DOHH2 (cell line): ENCODE data around the gene KRTAP5-2.

Experiments used
- H3F3A ChIP-seq: fragments of 200-600 bp; sonication (generic), shearing (Covaris generic); 2 replicates; pipeline ENCODE4 v1.6.0; 2016; ENCODE audit warnings: antibody characterized with exemption, mild to moderate bottlenecking; ENCODE audit not compliant: control insufficient read depth, insufficient read depth
- H3K27ac ChIP-seq: fragments of 200-600 bp; sonication (generic); 2 replicates; pipeline ENCODE4 v1.5.1; 2014; ENCODE audit warnings: low read depth, mild to moderate bottlenecking, low read length, moderate library complexity
- H3K27me3 ChIP-seq: fragments of 200-600 bp; sonication (generic); 2 replicates; pipeline ENCODE4 v1.6.1; 2014; ENCODE audit warnings: mild to moderate bottlenecking, low read length, mixed read lengths; ENCODE audit not compliant: control insufficient read depth
- H3K36me3 ChIP-seq: fragments of 200-600 bp; sonication (generic); 2 replicates; pipeline ENCODE4 v1.6.1; 2014; ENCODE audit warnings: mild to moderate bottlenecking, low read length, moderate library complexity, mixed read lengths; ENCODE audit not compliant: control insufficient read depth
- H3K4me1 ChIP-seq: fragments of 200-600 bp; sonication (generic); 2 replicates; pipeline ENCODE4 v1.6.1; 2014; ENCODE audit warnings: mild to moderate bottlenecking, low read length, mixed read lengths; ENCODE audit not compliant: control insufficient read depth
- H3K4me2 ChIP-seq: fragments of 200-600 bp; sonication (generic); 2 replicates; pipeline ENCODE4 v1.6.0; 2014; ENCODE audit warnings: mild to moderate bottlenecking, low read length, moderate library complexity
- H3K4me3 ChIP-seq: fragments of 200-600 bp; sonication (generic); 2 replicates; pipeline ENCODE4 v1.5.1; 2014; ENCODE audit warnings: mild to moderate bottlenecking, low read length, mixed read lengths
- H3K79me2 ChIP-seq: fragments of 200-600 bp; sonication (generic); 2 replicates; pipeline ENCODE4 v1.6.1; 2014; ENCODE audit warnings: mild to moderate bottlenecking, low read length, mixed read lengths; ENCODE audit not compliant: control insufficient read depth
- H3K9me2 ChIP-seq: fragments of 200-600 bp; sonication (generic); replicated peaks from 2 replicates; pipeline ENCODE4 v1.6.1; 2014; ENCODE audit warnings: mild to moderate bottlenecking, low read length, mixed read lengths; ENCODE audit not compliant: control insufficient read depth
- H3K9me3 ChIP-seq: fragments of 200-600 bp; sonication (generic); 2 replicates; pipeline ENCODE4 v1.6.1; 2014; ENCODE audit warnings: antibody characterized with exemption, low read length, mixed read lengths; ENCODE audit not compliant: control insufficient read depth, insufficient read depth
- H4K20me1 ChIP-seq: fragments of 200-600 bp; sonication (generic); 2 replicates; pipeline ENCODE4 v1.6.0; 2014; ENCODE audit warnings: low read depth, mild to moderate bottlenecking, antibody characterized with exemption, low read length, moderate library complexity; ENCODE audit not compliant: control insufficient read depth, insufficient read depth
- EZH2phosphoT487 ChIP-seq: fragments of 200-600 bp; sonication (generic); IDR thresholded peaks from 2 replicates; pipeline ENCODE4 v1.6.1; 2017; ENCODE audit warnings: borderline replicate concordance, mild to moderate bottlenecking, antibody characterized with exemption, low read length, moderate library complexity, mixed read lengths
- TF ChIP-seq, protein P1 (sequence below): fragments of 200-600 bp; sonication (generic); IDR thresholded peaks from one replicate; pipeline ENCODE4 v1.5.1; 2014; ENCODE audit warnings: antibody characterized with exemption, mild to moderate bottlenecking, low read depth, low read length; ENCODE audit not compliant: poor library complexity, severe bottlenecking

The KRTAP5-2 gene

DNA sequence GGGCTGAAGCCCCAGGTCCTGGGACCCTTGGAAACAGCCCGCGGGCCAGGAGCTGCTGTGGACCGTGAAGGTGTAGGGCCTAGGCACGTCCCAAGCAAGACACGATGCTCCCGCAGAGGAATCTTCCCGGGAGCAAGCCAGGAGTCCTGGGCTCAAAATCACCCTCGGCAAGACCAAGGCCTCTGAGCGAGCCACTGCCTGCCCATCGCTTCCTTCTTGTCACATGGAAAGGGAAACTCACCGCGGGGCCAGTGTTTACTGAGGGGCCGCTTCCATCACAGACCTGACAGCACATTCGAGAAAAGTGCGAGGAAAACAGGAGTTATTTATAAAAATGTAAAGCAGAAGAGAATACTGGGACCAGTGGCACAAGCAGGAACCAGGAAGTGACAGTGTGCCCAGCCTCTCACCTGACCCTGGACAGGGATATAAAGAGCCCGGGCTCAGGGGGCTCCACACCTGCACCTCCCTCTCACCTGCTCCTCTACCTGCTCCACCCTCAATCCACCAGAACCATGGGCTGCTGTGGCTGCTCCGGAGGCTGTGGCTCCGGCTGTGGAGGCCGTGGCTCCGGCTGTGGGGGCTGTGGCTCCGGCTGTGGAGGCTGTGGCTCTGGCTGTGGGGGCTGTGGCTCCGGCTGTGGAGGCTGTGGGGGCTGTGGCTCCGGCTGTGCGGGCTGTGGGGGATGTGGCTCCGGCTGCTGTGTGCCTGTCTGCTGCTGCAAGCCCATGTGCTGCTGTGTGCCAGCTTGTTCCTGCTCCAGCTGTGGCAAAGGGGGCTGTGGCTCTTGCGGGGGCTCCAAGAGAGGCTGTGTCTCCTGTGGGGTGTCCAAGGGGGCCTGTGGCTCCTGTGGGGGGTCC is 31.5 kb upstream of the KRTAP5-2 start, which contains the start of gene KRTAP5-5:
Gene KRTAP5-5 (plus strand): TSS at position 450 of the 860 bp plus-strand sequence. CDS start 66 bp downstream, at position 516.
- TF ChIP-seq, protein P1, sequence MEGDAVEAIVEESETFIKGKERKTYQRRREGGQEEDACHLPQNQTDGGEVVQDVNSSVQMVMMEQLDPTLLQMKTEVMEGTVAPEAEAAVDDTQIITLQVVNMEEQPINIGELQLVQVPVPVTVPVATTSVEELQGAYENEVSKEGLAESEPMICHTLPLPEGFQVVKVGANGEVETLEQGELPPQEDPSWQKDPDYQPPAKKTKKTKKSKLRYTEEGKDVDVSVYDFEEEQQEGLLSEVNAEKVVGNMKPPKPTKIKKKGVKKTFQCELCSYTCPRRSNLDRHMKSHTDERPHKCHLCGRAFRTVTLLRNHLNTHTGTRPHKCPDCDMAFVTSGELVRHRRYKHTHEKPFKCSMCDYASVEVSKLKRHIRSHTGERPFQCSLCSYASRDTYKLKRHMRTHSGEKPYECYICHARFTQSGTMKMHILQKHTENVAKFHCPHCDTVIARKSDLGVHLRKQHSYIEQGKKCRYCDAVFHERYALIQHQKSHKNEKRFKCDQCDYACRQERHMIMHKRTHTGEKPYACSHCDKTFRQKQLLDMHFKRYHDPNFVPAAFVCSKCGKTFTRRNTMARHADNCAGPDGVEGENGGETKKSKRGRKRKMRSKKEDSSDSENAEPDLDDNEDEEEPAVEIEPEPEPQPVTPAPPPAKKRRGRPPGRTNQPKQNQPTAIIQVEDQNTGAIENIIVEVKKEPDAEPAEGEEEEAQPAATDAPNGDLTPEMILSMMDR: no peak
- no peak for TF ChIP-seq EZH2phosphoT487
- Histone ChIP-seq H3F3A (no peaks in the 10 kb centered on the region), H3K79me2 (no peaks in the 10 kb centered on the region), H4K20me1 (no peaks in the 10 kb centered on the region; the same call in 1 of the 2 replicates), H3K4me3 (no peak within 1 kb of the TSS), H3K9me2 (no peaks in the 10 kb centered on the region), H3K27me3 (peaks cover 5% of the 10 kb centered on the region; the same call in 1 of the 2 replicates), H3K36me3 (no peaks in the 10 kb centered on the region), H3K9me3 (no peaks in the 10 kb centered on the region), H3K27ac (no peak within 1 kb of the TSS), H3K4me1 (no peaks in the 10 kb centered on the region), H3K4me2 (no peak within 1 kb of the TSS)

GRCh38 chr11:1628506-1629325 is 30.6 kb upstream of the KRTAP5-2 start:
- H3K36me3 ChIP-seq: no peaks in the 10 kb centered on the region
- no peaks in the 10 kb centered on the region for H3F3A ChIP-seq
- TF ChIP-seq, protein P1: peak; percentile 95
- no peak for TF ChIP-seq EZH2phosphoT487
- no peak overlapping the region for H3K4me2 ChIP-seq
- H3K9me3 ChIP-seq: no peaks in the 10 kb centered on the region
- no peaks in the 10 kb centered on the region for H3K79me2 ChIP-seq
- no peaks in the 10 kb centered on the region for H3K4me1 ChIP-seq
- H3K4me3 ChIP-seq: no peak overlapping the region
- no peaks in the 10 kb centered on the region; the same call in 1 of the 2 replicates for H4K20me1 ChIP-seq
- H3K9me2 ChIP-seq: no peaks in the 10 kb centered on the region
- H3K27ac ChIP-seq: no peak overlapping the region
- peaks cover 5% of the 10 kb centered on the region; the same call in 1 of the 2 replicates for H3K27me3 ChIP-seq

DNA sequence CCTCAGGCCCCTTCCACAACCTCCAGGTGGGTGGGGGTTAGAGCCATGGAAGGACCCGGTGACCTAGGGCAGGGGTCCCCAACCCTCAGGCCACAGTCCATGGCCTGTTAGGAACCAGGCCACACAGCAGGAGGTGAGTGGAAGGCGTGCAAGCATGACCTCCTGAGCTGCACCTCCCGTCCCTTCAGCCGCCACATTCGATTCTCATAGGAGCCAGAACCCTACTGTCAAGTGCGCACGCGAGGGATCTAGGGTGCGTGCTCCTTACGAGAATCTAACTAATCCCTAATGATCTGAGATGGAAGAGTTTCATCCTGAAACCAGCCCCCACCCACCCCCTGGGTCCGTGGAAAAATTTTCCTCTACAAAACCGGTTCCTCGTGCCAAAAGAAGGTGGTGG is 27.4 kb upstream of the KRTAP5-2 start:
- H3F3A ChIP-seq: no peaks in the 10 kb centered on the region
- no peaks in the 10 kb centered on the region for H3K79me2 ChIP-seq
- H3K4me2 ChIP-seq: no peak overlapping the region
- no peaks in the 10 kb centered on the region for H3K4me1 ChIP-seq
- H3K27ac ChIP-seq: no peak overlapping the region
- no peaks in the 10 kb centered on the region for H3K36me3 ChIP-seq
- H3K27me3 ChIP-seq: peaks cover under 1% of the 10 kb centered on the region; the same call in 1 of the 2 replicates
- TF ChIP-seq EZH2phosphoT487: no peak
- TF ChIP-seq, protein P1: no peak
- no peaks in the 10 kb centered on the region for H3K9me2 ChIP-seq
- H4K20me1 ChIP-seq: no peaks in the 10 kb centered on the region; the same call in 1 of the 2 replicates
- H3K4me3 ChIP-seq: no peak overlapping the region
- H3K9me3 ChIP-seq: no peaks in the 10 kb centered on the region
